ENCODE measurements around the gene COL9A1.

COL9A1 gene

DNA sequence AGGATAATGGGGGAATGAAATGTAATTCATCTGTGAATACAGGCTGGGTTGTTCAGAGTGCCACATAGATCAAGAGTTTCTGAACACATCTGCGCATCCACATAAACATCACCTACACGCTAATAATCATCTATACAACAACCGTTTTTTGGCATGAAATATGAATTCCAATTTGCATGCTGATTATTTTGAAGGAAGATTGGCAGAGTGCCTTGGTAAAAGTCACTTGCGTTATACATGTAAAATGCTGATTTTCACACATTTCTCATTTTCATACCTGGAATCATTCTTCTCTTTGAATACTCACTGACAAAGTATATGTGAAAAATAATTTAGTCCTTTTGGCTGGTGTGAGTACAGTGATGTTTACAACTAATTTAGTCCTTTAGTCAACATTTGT, 17.7 kb downstream of the COL9A1 start:
- no peak for DNase-seq

DNA sequence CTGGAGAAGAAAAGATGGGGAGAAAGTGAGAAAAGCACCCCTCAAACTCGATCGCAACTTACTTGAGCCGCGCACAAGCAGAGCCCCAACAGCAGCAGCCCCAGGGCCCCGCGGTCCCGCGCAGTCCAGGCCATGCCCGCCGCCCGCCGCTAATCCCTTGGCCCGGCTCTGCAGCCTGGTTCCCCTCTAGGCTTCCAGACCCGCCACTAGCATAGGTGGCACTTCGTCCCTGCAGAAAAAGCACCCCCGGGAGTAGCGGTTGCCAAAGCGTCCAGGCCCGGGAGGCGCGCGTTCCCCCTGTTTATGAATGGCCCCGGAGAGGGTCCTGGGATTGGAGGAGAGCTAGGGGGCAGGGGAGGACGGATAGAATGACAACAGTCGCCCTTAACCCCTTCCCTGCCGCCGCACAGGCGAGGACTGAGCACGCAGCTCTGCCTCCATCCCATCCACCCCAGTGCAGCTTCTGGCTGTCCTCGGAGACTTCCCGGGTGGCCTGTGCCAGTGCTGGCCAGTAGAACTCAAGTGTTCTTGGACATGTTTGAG, 19.9 kb downstream of the COL9A1 start:
- no peak for DNase-seq

DNA sequence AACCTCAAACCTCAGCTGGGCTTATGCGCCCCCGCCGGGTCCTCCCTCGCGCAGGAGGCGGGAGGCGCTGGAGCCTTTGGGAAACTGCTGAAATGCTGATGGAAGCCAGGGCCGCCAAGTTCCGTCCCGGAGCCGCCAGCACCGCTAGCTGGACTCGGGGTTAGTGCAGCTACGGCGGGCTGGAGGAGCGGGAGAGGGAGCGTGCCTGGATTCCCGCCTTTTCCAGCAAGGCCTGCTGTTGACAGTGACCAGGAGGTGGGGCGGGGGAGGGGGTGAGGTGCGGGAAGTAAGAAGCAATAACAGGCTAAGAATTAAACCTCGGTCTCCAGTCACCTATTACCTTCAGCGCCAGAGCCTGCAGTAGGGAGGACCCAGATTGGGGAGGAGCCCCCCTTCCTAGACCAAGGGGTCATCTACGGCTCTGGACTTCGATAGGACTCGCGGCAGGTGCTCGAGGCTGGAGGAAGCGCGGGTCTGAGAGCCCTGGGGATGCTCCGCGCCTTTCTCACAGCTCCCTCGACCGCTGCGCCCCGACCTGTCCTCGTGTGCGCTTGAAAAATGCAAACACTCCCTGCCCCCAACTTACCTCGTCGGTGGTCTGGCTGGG, 20.5 kb downstream of the COL9A1 start:
- no peak for DNase-seq

DNA sequence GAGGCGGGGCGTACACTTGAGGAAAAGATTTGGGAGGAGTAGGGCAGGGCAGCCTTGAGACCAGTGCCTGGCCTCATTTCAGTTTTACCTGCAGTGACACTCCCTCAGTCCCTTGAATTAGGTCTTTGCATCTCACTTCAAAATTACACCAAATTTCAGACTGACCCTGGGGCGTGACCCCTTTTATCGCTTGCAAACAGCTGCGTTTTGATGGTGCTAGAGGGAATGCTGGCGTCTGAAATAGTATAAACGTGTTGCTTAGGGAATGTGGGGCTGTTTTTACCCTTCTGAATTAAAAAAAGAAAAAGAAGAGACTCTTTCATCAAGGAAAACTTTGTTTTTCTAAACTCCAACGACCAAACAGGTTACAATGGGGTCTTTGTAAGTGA, 21.0 kb downstream of the COL9A1 start:
- DNase-seq = no peak

DNA sequence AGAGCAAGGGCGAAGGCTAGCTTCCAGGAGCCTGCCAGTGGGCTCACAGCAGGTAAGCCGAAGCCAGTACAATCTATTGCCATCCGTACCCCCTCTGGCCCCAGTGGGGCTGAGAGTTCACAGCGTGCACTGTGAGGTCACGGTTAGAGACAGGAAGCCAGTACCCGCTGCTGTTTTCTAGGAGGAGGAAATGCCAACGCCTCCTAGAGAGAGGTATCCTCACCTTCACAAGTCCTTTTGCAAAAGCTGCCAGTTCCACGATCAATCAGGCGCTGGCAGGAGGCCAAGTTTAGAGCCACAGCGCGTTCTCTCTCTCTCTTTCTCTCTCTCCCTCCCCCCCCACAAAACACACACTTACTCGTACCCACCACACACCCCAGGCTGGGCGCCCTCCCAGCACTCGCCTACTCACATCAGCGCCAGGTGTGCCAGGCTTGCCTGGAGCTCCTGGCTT, 22.5 kb downstream of the COL9A1 start:
- no peak for DNase-seq

DNA sequence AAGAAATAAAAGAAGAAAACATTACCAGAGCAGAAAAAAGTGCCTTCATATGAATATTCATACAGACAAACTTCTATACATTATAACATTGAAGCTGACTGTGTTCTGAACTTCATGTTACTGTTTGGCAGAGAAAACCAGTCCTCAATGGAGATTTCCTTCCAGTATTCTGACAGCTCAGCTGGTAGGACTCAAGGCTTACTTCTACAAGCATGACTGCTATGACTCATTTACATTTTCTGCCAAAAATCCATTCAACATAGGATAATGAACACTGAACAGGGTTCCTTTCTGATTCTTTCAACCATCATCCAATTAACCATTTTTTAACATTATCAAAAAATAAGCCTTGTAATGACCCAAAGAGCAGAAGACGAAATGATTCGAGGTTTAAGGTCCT, 25.4 kb downstream of the COL9A1 start:
- DNase-seq = no peak

DNA sequence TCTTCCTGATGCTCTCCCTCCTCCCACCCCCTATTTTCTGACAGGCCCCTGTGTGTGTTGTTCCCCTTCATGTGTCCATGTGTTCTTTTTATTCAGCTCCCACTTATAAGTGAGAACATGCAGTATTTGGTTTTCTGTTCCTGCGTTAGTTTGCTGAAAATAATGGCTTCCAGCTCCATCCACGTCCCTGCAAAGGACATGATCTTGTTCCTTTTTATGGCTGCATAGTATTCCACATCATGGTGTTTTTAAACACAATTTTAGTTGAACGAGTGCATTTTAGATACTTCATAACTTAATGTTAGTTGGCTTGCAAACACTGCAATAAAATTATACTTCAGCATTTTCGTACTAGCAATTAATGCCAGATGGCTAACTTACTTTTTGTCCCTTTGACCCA, 28.5 kb downstream of the COL9A1 start:
- no peak for DNase-seq

DNA sequence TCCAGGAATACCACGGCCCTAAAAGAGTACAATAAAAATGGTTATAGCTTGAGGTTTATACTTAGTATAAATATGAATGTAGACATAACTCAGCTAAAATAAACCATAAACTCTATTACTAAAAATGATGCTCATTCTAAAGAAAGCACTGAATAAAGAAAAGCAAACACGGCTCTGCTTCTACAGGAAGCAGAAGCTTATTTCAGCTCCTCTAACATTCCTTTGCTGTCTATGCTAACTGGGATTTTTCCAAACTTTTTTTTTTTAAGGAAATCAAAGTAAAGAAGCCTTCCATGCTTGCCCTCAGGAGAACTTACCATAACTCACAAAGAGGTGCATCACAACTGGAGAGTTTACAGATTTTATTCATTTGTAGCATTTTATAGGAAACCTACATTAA, 30.8 kb downstream of the COL9A1 start:
- DNase-seq = no peak

DNA sequence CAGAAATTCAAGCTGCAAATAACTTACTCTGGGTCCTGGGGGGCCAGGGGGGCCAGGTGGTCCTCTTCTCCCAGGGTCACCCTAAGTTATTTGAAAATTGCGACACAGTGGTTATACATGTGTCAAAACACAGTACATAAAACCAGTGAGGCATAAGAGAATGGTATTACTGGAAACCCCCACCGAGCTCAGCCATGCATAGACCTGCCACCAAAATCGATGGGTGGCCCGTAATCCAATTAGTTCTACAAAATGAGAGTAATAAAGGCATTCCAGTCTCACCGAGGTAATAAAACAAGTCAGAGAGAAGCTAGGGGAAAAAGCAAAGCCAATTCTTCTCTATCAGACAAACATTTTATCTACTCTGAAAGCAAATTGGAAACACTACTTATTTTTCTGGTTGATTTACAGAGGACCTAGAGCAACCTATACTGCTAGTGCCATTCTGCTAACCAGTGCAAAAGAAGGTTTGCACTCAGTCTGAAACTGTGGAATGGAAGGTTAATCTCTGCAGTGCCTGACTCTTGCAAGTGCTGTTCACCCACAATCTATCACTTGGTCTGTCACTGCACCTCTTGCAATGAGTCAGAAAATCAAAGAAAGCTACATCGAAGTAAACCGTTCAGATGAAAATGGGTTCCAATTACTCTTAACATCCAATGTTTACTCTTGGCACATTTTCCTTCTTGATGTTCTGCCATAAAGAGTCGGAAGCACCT, 32.4 kb downstream of the COL9A1 start:
- no peak for DNase-seq

DNA sequence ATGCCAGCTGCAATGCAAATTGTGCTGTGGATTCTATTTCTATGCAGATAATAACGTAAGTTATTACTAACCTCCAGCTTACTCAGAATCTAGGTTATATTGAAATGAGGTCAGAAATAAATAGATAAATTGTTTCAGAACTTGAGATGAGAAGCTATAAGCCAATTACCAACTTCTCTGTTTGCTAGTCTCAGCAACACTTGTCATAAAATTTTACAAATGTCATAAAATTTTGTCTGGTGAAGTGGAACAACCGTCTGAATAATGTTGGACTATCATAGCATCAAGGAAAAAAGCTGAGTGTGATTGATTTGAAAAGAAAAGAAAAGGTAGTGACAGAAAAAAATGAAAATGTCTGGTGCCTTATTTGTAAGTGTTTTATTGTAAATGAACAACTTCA, 36.7 kb downstream of the COL9A1 start:
- no peak for DNase-seq

DNA sequence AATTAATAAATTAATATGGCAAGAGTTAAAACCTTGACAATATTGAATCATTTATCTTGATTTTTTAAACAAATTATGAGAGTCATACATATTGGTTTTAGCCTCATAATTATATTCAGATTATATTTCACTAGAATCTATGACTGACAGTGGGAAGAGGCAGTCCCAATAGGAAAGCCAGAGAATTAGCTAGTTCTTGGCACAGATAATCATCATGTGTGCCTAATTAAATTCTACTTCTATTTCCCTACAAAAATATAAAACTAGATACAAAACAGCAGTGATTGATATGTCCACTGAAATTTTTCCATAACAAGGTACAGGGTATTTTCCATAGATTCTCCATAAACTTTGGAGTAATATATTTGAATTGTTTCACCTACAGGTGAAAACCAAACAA, 38.6 kb downstream of the COL9A1 start:
- no peak for DNase-seq

DNA sequence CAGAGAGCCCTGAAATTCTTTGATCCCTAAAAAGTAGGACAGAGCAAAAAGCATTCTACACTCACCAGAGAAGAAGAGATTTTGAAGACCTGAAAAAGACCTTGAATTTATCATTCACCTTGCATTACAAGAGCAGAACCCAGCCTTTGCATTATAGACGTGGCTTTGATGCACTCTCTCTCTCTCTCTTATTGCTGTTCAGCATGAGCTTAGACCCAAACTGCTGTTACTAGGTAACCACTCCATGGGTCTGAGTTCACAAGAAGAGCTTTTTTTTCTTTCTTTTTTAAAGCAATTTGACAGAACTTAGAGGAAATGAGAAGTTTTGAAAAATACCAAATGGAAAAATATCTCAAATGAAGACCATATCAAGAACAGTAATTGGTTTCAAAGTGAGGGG, 44.4 kb downstream of the COL9A1 start:
- no peak for DNase-seq

DNA sequence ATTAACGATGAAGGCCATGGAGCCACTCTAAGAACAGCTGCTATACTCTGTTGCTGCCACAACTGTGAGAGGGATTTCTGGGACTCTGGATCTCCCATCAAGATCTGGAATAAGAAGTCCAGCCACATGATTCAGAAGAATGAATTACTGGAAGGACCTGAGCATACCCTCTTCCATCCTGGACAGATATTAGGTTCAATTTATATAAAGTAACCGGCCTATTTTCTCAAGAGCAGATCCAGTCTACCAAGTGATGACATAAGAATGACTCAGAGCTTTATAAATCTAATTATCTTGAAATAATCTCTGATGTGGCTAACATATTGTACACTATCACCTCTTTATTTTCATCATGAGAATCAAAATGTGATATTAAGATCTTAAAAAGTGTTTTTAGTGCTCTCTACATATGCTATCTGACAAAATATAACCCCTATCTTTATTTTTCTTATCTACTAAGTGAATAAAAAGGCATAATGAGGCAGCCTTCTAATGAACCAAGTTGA, 45.1 kb downstream of the COL9A1 start:
- no peak for DNase-seq

DNA sequence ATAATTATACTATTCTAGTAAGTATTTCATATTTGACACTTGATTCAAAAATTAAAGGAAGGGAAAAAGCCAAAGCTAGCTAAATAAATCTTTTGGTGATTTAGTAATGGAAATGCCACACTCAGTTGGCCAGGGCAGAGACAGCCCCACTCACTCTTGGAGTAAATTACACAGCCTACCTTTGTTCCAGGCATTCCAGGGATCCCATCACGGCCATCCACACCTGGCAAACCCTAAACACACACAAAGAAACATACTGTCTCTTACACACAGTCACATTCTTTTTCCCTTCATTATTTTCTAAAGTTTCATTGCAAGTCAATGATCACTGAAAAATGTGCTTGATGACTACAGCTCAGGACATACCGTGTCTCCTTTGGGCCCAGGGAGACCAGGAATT, 48.1 kb downstream of the COL9A1 start:
- no peak for DNase-seq

DNA sequence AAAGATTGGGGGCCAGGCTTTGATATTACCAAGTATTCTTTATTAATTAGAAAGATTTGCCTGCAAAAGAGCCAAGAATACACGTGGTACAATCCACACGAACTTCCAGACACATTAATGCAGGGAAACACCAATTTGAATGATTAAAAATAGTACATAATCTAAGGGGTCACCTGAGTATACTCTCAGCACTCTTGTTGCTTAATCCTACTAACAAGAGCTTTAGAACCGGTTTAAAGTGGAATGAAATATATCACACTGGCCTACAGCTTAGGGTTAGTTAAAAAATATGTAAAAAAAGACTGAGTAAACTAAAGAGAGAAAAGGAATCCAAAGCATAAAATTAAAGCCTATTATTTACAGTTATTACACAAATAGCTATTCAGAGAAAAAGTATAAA, 49.0 kb downstream of the COL9A1 start:
- no peak for DNase-seq

DNA sequence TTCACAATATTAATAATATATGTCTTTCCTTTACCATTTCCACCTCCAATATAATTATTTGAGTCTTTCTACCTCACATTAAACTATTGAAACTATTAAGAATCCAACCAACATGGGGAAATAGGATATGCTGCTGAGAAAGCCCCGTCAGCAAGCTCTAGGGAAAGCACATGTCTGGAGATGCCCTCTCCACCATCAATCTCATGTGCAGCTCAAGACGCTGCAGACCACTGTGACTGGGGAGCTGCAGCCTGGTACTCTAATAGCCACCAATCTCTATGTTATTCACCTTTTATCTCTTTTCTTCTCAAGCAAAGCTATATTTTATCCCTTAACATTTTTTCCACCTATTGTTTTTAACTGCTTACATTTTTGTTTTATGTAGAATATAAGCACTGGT, 50.3 kb downstream of the COL9A1 start:
- DNase-seq = no peak

DNA sequence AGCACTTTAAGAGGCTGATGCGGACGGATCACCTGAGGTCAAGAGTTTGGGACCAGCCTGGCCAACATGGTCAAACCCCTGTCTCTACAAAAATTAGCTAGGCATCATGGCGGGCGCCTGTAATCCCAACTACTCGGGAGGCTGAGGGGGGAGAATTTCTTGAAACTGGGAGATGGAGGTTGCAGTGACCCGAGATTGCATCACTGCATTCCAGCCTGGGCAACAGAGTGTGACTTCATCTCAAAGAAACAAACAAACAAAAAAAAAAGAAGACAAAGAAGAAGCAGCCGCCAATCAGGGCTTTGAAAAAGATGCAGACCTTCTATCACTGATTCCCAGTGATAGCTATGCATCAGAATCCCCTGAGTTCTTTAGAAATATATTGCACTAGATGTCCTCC, 56.8 kb downstream of the COL9A1 start:
- DNase-seq = no peak

DNA sequence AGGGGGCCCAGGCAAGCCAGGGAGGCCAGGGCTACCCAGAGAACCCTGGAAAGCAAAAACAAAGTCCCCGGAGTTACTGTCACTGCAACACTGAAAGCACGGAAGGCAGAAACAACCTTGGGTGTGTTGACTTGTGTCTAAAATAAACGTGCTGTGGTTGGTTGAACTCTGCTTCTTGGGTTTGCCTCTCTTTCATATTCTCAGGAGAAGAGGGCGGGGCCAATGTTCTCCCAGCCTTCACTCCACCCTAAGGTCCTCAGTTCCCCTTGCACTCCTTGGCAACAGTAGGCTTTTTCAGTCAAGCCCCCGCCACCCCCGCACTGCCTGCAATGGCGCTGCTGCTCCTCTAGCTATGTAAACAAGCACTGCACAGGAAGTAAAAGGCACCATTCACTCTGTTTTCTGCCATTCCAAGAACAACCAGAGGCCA, 60.9 kb downstream of the COL9A1 start:
- DNase-seq = no peak

DNA sequence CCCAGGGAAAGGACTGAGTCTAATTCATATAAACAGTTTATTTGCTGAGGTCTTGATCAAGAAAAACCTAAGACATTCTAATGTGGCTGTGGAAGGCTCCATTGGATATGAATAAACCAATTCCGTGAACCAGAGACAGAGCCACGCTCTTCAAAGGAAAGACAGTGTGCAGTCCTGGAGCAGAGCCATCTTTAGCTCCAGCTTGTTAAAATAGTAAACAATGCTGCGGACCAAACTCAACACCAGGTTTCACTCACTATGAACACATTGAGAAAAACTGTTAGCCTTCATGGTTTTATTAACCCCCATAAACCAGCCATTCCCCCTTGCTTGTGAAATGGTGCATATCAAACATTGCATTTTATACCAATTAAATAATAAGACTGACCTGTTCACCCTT, 61.9 kb downstream of the COL9A1 start:
- DNase-seq = no peak

DNA sequence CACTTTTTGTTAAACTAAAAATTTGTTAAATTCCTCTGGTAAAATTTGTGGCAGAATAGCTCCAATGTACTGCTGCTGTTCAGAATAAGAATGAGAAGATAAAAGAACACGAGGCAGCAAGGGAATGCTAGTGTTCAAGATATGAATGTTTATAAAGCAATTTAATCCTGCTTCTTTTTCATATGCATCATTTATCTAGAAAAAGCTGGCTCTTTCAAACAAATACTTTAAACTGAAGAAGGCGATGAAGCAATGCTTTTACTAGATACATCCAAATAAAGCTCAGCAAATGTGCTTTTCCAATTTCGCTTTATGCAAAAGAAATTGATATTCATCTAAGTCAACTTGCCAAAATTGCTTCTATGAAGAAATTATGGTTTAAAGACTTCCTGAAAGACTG, 66.5 kb downstream of the COL9A1 start:
- DNase-seq = no peak

DNA sequence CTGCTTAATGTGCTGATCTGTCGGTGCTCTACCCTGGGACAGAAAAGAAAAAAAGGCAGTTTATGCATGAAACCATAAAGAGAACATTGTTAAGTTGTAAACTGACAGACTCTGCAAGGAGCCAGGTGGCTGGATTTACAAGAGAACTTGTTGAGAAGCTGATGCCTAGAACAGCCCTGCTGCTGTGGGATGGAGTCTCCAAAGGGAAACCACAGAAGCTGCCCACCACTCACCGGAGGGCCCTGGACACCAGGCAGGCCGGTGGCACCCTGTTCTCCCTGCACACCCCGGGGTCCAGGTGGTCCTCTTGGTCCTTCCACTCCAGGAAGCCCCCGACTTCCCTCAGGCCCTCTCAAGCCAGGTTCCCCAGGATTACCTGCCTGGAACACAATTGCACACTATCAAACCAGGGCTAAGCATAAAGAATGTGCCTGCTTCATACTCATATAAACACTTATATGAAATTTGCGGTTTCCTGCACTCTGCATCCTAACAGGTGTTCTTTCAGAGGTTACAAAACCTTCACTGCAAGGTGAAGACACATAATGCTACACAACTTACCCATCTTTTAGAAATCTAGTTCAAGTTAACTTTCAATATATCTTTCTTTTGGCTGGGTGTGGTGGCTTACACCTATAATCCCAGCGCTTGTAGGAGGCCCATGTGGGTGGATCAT, 68.2 kb downstream of the COL9A1 start:
- no peak for DNase-seq

DNA sequence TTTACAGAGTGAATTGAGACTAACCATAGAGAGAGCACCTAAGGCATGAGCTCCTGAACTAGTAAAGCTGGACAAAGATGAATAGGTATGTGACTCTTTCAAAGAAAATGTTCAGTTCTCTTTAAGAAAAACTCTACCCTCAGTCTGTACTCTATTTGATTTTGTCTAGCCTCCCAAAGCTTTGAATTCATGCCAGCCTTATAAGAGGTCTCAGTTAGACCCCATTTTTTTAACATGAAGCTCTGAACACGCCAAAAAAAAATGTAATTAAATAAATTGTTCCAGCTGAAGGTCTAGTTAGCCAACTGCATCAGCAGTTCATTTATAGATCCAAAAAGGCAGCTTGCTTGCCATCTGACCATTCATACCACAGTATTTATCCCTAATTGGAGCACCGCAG, 71.6 kb downstream of the COL9A1 start:
- no peak for DNase-seq

DNA sequence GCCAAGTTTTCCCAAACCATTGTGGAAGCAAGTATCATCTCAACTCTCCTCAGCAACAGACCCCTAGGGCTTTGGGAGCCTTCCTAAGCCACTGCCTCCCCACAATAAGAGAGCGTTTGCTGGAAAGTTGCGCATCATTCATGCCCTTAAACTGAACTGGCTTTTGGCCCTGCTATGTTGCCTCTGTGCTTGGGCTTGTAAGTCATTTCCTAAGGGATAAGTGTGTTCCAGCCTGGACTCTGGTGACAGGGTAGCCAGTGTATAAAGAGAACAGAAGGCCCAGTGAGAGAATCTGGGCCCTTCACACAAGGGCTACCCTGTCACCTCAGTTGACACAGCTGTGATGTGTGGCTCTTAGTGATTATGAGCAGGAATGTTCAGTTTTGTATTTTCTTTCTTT, 77.8 kb downstream of the COL9A1 start:
- DNase-seq = no peak

DNA sequence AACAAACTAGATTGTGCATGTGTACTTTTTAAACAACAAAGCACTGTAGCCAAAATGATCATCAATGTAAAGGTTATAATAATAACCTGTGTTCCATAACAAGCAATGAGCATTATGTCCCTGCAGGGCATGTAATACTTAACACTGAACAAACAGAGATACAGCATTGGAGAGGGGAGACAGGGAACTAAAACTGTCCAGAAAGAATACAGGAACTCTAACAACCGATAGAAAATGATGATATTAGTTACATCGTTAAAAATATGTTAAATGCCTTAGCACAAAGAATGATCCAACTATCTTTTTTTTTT, 80.5 kb downstream of the COL9A1 start:
- DNase-seq = no peak
